Hepatocyte (in vitro differentiated cells): Measurements from ENCODE around the gene SBF2. TPM values are rescaled to one million over a fixed set of nuclear protein-coding genes. Genes with fewer than 3 reads are reported as not detected.

Experiments
- DNase-seq: peaks from one replicate; pipeline ENCODE4 v3.0.0-alpha.2; 2016; ENCODE audit warnings: low spot score
- H2AFZ ChIP-seq: fragments of 200-600 bp; sonication (generic); 2 replicates; pipeline ENCODE4 v1.6.0; 2016; ENCODE audit warnings: antibody characterized with exemption, mild to moderate bottlenecking
- H3K27ac ChIP-seq: fragments of 200-600 bp; sonication (generic); 2 replicates; pipeline ENCODE4 v1.5.1; 2016; ENCODE audit warnings: mild to moderate bottlenecking
- H3K27me3 ChIP-seq: fragments of 200-600 bp; sonication (generic); 2 replicates; pipeline ENCODE4 v1.6.1; 2016
- H3K36me3 ChIP-seq: fragments of 200-600 bp; sonication (generic); replicated peaks from 2 replicates; pipeline ENCODE4 v1.5.1; 2016; ENCODE audit warnings: low read depth; ENCODE audit not compliant: insufficient read depth
- H3K4me1 ChIP-seq: fragments of 200-600 bp; sonication (generic); 2 replicates; pipeline ENCODE4 v1.5.1; 2016; ENCODE audit warnings: mild to moderate bottlenecking, moderate library complexity; ENCODE audit not compliant: insufficient read depth
- H3K4me2 ChIP-seq: fragments of 200-600 bp; sonication (generic); 2 replicates; pipeline ENCODE4 v1.6.0; 2016
- H3K4me3 ChIP-seq: fragments of 200-600 bp; sonication (generic); 2 replicates; pipeline ENCODE4 v1.5.1; 2016; ENCODE audit warnings: mild to moderate bottlenecking
- H3K79me2 ChIP-seq: fragments of 200-600 bp; sonication (generic); 2 replicates; pipeline ENCODE4 v1.6.0; 2017; ENCODE audit warnings: mild to moderate bottlenecking
- H3K9me2 ChIP-seq: fragments of 200-600 bp; sonication (generic); replicated peaks from 2 replicates; pipeline ENCODE4 v1.6.0; 2017; ENCODE audit warnings: mild to moderate bottlenecking; ENCODE audit not compliant: insufficient read depth
- H3K9me3 ChIP-seq: fragments of 200-600 bp; sonication (generic); 2 replicates; pipeline ENCODE4 v1.5.1; 2016; ENCODE audit warnings: low read depth, mild to moderate bottlenecking
- H4K20me1 ChIP-seq: fragments of 200-600 bp; sonication (generic); 2 replicates; pipeline ENCODE4 v1.6.0; 2016; ENCODE audit warnings: mild to moderate bottlenecking; ENCODE audit not compliant: insufficient read depth, poor library complexity, severe bottlenecking
- EZH2 ChIP-seq: fragments of 200-600 bp; sonication (generic); IDR thresholded peaks from 2 replicates; pipeline ENCODE4 v1.6.1; 2016; ENCODE audit warnings: antibody characterized with exemption, mild to moderate bottlenecking, borderline replicate concordance
- EZH2phosphoT487 ChIP-seq: fragments of 200-600 bp; sonication (generic); IDR thresholded peaks from one replicate; pipeline ENCODE4 v1.6.1; 2018; ENCODE audit warnings: antibody characterized with exemption, mild to moderate bottlenecking, low read depth, moderate library complexity; ENCODE audit not compliant: unreplicated experiment, severe bottlenecking
- WGBS: methylation state at CpG from one replicate; pipeline ENCODE4 v1.1.6; 2016; ENCODE audit warnings: low lambda C conversion rate; ENCODE audit errors: missing lambda C conversion rate; 5-methylcytosine and 5-hydroxymethylcytosine counted together
- polyA plus RNA-seq: library from polyadenylated mRNA; unstranded; fragments of >200 nt; fragmentation: Nextera tagmentation; extraction: Ambion mirVana; gene quantifications from 2 replicates; pipeline ENCODE4 v1.2.1, GENCODE V29; 2016
- total RNA-seq: library from RNA; depleted of rRNA; stranded (reverse); fragments of >200 nt; gene quantifications from 2 replicates; pipeline ENCODE4 v1.2.3, GENCODE V29; 2014
- TF ChIP-seq, protein P1 (sequence below): fragments of 200-600 bp; sonication (generic); IDR thresholded peaks from 2 replicates; pipeline ENCODE4 v1.5.1; 2016; ENCODE audit warnings: antibody characterized with exemption, mild to moderate bottlenecking; ENCODE audit not compliant: poor library complexity

SBF2 gene
- total and polyA plus RNA-seq, 2 experiments from 2014 or later: 25.7 to 83.2 TPM

DNA sequence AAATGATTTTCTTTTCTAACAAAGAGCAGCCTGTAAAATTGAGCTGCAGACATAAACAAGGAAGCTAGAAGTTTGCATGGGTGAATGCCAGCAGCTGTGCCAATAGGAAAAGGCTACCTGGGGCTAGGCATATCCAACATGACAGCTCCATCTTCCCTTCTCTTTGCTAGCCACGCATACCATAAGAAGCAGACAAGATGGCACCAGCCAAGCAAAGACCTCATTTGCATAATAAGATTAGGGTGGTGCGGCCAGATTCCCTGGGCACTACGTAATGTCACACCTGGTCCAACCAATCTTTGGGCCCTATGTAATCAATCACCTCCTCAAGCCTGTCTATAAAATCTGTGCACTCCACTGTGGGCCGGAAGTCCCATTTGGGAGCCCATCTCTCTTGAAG, 521.8 kb downstream of the SBF2 start:
- 90% methylated on average over 4 of the region's 4 CpGs for WGBS
- Histone ChIP-seq H2AFZ (no peak overlapping the region), H4K20me1 (no peaks in the 10 kb centered on the region), H3K27ac (no peak overlapping the region), H3K27me3 (no peaks in the 10 kb centered on the region), H3K79me2 (no peaks in the 10 kb centered on the region), H3K36me3 (no peaks in the 10 kb centered on the region), H3K9me2 (no peaks in the 10 kb centered on the region), H3K9me3 (no peaks in the 10 kb centered on the region), H3K4me2 (no peak overlapping the region), H3K4me3 (no peak overlapping the region), H3K4me1 (peaks cover 9% of the 10 kb centered on the region)
- no peak for DNase-seq
- TF ChIP-seq, protein P1, sequence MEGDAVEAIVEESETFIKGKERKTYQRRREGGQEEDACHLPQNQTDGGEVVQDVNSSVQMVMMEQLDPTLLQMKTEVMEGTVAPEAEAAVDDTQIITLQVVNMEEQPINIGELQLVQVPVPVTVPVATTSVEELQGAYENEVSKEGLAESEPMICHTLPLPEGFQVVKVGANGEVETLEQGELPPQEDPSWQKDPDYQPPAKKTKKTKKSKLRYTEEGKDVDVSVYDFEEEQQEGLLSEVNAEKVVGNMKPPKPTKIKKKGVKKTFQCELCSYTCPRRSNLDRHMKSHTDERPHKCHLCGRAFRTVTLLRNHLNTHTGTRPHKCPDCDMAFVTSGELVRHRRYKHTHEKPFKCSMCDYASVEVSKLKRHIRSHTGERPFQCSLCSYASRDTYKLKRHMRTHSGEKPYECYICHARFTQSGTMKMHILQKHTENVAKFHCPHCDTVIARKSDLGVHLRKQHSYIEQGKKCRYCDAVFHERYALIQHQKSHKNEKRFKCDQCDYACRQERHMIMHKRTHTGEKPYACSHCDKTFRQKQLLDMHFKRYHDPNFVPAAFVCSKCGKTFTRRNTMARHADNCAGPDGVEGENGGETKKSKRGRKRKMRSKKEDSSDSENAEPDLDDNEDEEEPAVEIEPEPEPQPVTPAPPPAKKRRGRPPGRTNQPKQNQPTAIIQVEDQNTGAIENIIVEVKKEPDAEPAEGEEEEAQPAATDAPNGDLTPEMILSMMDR: no peak
- no peak for TF ChIP-seq EZH2phosphoT487
- no peak for TF ChIP-seq EZH2

GRCh38 chr11:9771071-9771511, 522.9 kb downstream of the SBF2 start:
- H3K36me3 ChIP-seq: no peaks in the 10 kb centered on the region
- 100% methylated on average over 1 of the region's 1 CpG for WGBS
- H3K27ac ChIP-seq: no peak overlapping the region
- no peaks in the 10 kb centered on the region for H3K9me2 ChIP-seq
- no peaks in the 10 kb centered on the region for H3K27me3 ChIP-seq
- TF ChIP-seq EZH2 (no peak), EZH2phosphoT487 (no peak)
- TF ChIP-seq, protein P1: no peak
- peaks cover 6% of the 10 kb centered on the region for H3K4me1 ChIP-seq
- H2AFZ ChIP-seq: no peak overlapping the region
- H3K4me3 ChIP-seq: no peak overlapping the region
- H3K79me2 ChIP-seq: no peaks in the 10 kb centered on the region
- DNase-seq: no peak
- no peaks in the 10 kb centered on the region for H4K20me1 ChIP-seq
- no peaks in the 10 kb centered on the region for H3K9me3 ChIP-seq
- no peak overlapping the region for H3K4me2 ChIP-seq

GRCh38 chr11:9769621-9770020, 524.4 kb downstream of the SBF2 start:
- Histone ChIP-seq H2AFZ (no peak overlapping the region), H4K20me1 (no peaks in the 10 kb centered on the region), H3K36me3 (no peaks in the 10 kb centered on the region), H3K4me2 (no peak overlapping the region), H3K79me2 (no peaks in the 10 kb centered on the region), H3K4me3 (no peak overlapping the region), H3K9me3 (no peaks in the 10 kb centered on the region), H3K9me2 (no peaks in the 10 kb centered on the region), H3K27me3 (no peaks in the 10 kb centered on the region), H3K4me1 (peaks cover 7% of the 10 kb centered on the region), H3K27ac (no peak overlapping the region)
- no peak for DNase-seq
- TF ChIP-seq, protein P1: no peak
- TF ChIP-seq EZH2 (no peak), EZH2phosphoT487 (no peak)
- 91% methylated on average over 4 of the region's 4 CpGs for WGBS
